GM19467 (cell line): ENCODE measurements around the gene CTNNA1.
"Not testable (repeated sequence)": the region's sequence is repeated elsewhere in the genome, so short reads cannot be mapped to it uniquely, and the experiment has no call there.

Source experiments
- ATAC-seq: cut with Tn5 transposase; IDR thresholded peaks from one replicate; pipeline ENCODE4 v1.9.1; 2021; ENCODE audit warnings: mild to moderate bottlenecking, moderate library complexity; ENCODE audit not compliant: unreplicated experiment

The CTNNA1 gene

DNA sequence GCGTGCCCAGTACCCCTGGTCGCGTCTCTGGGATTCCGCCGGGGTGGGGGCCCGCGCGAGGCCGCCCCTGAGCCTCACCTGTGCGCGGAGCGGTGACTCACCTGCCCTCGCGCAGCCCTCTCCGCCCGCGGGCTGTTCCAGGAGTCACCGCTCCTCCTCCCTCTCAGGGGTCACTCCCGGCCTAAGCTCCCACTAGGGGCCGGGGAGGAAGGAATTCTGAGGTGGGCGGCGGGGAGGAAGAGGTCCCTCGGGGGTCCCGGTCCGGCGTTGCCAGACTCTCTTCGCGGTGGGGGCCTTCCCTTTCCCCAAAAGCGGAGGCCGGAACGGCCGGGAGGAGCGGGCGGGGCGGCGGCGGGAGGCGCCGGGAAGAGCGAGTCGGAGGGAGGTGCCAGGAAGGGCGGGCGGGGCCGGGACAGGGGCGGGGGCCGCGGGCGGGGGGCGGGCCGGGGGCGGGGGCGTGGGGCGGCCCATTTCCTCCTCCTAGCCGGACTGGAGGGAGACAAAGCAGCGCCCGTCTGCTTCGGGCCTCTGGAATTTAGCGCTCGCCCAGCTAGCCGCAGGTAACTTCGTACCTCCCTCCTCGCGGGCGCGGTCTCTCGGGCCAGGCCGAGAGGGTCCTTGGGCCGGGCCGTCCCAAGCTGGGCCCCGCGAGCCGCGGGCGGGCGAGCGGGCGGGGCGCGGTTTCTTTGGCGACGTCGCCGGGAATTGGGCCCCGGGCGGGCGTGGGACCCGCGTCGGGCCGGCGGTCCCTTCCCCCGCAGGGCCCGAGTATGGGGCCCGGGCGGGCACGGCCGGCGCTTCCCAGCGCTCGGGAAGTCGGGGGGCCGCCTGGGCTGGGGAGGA lies at the start of gene CTNNA1:
TSS of gene CTNNA1 (plus strand) at position 475 of the 843 bp plus-strand sequence. CDS start 28,500 bp downstream, outside the sequence.
- ATAC-seq: peak; percentile 53

DNA sequence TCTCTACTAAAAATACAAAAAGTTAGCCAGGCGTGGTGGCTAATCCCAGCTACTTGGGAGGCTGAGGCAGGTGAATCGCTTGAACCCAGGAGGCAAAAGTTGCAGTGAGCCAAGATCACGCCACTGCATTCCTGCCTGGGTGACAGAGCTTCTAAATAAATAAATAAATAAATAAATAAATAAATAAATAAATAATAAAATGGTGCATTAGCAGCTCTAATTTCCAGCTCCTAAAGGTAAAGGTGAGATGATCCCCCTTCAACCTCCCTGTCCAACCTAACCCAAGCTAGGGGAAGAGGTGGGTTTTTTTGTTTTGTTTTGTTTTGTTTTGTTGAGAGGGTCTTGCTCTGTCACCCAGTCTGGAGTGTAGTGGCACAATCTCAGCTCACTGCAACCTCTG lies 49.4 kb upstream of the CTNNA1 start:
- not testable (repeated sequence) for ATAC-seq

DNA sequence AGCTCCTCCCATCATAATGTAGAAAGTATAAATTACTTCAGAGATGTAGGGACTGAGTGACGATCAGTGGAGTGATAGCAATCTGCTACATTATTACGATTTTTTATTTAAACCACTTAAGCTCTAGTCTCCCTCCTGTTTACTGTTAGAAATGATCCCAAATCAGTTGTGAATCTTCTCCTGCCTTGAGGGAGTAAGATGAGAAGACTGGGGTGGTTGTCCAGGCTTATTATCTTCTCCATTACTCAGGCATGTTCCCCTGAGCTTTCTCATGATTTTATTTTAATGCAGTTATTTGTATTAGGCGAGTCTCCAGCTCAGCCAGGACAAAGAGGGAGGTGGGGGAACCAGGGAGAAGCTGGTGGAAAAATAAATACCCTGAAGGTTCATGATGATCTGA lies 48.2 kb upstream of the CTNNA1 start:
- ATAC-seq: no peak

- no peak for ATAC-seq
Observed at GRCh38 chr5:138705567-138705966, 47.7 kb upstream of the CTNNA1 start.

GRCh38 chr5:138706655-138707480 lies 46.4 kb upstream of the CTNNA1 start:
- no peak for ATAC-seq

DNA sequence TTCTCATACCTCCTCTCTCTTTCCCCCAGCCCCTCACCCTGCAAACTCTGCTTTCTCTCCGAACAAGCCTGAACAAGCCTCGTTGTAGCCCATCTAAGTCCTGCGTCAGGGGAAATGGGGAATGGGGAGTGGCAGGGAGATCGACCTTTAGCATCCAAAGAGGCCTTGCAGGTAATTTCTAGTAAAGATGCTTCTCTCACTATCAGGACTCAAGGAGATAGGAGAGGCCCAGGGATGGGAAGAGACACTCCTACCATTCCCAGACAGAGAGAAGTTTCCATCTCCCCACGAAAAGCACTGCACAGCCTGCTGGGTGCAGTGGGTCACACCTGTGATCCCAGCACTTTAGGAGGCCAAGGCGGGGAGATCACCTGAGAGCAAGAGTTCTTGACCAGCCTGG lies 44.4 kb upstream of the CTNNA1 start:
- ATAC-seq: no peak

- ATAC-seq: no peak
Observed at GRCh38 chr5:138709202-138709601, 44.0 kb upstream of the CTNNA1 start.

GRCh38 chr5:138711087-138711486 lies 42.1 kb upstream of the CTNNA1 start:
- ATAC-seq: no peak

- no peak for ATAC-seq
Observed at GRCh38 chr5:138711811-138712210, 41.4 kb upstream of the CTNNA1 start.

- no peak for ATAC-seq
Observed at GRCh38 chr5:138712324-138712723, 40.9 kb upstream of the CTNNA1 start.

- ATAC-seq: no peak
Observed at GRCh38 chr5:138712791-138713190, 40.4 kb upstream of the CTNNA1 start.

- no peak for ATAC-seq
Observed at GRCh38 chr5:138713247-138713646, 40.0 kb upstream of the CTNNA1 start.

DNA sequence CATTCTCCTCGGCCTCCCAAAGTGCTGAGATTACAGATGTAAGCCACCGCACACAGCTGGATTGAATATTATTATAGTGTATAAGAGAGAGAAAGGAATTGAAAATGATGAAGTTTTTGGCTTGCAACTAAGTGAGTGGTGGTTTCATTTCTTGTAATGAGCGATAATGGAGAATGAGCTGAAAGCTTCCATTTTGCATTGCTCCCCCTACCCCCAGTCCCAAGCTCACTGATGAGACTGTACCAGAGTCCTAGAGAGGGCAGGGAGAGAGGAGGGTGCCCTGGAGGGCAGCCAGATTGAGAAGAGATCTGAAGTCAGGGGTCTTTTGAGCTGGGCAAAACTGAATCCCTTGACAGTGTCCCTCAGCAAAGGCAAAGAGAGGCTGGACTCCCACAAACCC lies 38.5 kb upstream of the CTNNA1 start:
- ATAC-seq: no peak

DNA sequence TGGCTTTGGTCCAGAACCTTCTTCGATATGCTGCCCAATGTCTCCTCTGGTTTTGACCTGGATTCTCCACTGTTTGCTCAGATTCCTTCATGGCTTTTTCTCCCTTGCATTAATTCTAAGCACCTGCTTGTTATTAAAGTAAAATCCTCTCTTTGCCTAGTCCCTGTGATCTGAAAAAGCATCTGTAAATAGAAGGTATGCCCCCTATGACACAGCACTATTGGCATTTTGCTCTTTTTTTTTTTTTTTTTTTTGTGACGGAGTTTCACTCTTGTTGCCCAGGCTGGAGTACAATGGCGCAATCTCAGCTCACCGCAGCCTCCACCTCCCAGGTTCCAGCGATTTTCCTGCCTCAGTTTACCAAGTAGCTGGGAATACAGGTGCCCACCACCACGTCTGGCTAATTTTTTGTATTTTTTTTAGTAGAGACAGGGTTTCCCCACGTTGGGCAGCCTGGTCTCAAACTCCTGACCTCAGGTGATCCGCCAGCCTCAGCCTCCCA lies 37.2 kb upstream of the CTNNA1 start:
- ATAC-seq: not testable (repeated sequence)

GRCh38 chr5:138716456-138716924 lies 36.7 kb upstream of the CTNNA1 start:
- no peak for ATAC-seq

DNA sequence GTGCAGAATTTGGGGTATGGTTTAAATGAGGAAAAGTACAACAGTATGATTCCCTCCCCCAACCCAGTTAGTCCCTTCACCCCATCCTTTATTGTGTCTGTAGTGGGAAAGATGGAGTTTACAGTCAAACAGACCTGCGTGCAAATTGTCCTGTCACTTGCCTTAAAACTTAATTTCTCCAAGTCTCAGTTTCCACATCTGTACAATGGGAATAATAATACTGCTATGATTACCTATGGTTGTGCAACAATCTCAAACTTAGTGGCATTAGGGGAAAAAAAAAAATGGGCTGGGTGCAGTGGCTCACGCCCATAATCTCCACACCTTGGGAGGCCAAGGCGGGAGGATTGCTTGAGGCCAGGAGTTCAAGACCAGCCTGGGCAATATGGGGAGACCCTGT lies 35.8 kb upstream of the CTNNA1 start:
- no peak for ATAC-seq

DNA sequence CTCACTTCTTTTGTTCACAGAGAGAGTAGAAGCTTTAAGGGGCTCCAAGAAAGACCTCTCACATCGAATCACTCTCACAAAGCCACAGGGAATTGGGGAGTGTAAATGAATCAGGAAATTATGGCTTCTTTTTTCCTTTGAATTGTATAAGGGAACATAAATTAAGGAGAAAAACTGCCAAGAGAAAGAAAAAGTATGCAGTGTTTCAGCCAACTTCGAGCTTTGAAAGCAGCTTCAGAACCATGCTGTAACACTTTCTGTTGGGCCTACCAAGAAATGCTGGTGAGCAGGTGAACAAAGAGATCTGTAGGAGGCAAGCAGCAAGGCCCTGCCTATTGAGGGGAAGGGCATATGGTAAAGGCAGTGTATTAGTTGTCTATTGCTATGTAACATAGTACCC lies 33.4 kb upstream of the CTNNA1 start:
- no peak for ATAC-seq

- no peak for ATAC-seq
Observed at GRCh38 chr5:138720840-138721239, 32.4 kb upstream of the CTNNA1 start.

- no peak for ATAC-seq
Observed at GRCh38 chr5:138721979-138722378, 31.2 kb upstream of the CTNNA1 start.

- no peak for ATAC-seq
Observed at GRCh38 chr5:138722544-138723177, 30.6 kb upstream of the CTNNA1 start.

DNA sequence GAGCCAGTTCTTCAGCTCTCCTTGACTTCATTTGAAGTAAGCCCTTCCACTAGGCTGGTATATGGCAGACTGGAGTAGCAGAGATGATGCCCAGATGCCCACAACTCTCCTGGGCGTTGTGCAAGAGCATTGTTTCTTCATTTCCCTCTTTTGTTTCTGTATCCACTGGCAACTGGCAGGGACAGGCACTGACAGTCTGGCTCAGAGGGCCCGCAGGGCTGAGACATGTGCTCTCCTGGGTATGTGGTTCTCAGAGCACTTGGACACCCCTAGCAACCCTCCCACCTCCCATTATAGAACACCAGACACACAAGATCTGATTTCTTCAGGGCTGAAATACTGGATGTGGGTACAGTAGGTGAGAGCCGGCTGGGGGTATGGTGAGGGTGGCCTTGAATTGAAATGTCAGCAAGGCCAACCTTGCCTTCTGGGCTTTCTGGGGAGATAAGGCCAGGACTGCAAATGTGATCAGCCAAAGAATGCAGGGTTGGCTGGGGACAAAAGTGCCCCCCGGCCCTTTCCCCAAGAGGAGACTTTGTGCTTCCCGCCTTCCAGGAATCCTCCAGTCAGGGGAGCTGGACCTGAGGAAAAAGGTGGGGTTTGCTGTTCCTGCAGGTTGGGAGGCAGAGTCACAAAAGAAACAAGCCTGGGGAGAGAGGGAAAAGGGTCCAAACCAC lies 28.6 kb upstream of the CTNNA1 start:
- no peak for ATAC-seq
